HCT116 (cell line): Measurements from ENCODE around the gene CFDP1. TPM values are rescaled to one million over a fixed set of nuclear protein-coding genes. Genes with fewer than 3 reads are reported as not detected.

ENCODE experiments used
- ATAC-seq: fragments of 200-7000 bp; cut with Tn5 transposase; 2 replicates; pipeline ENCODE4 v1.9.1; 2020; ENCODE audit warnings: mild to moderate bottlenecking, moderate library complexity
- BruUV-seq: library from RNA; stranded (reverse); fragments of 400-500 nt; replicated peaks from 2 replicates; lab custom pipeline; 2021; lab: Mats Ljungman, UMichigan
- CTCF ChIA-PET: fragments of 300-600 bp; sonication (Branson Sonifier 250); formaldehyde crosslinking; loops from one replicate; lab custom pipeline; 2021; ENCODE audit warnings: antibody characterized with exemption; lab: Charles Lee
- POLR2A ChIA-PET: fragments of 300-600, 350-600 bp; sonication (Branson Sonifier 250); formaldehyde crosslinking; loops from one replicate; lab custom pipeline; 2021; ENCODE audit warnings: antibody characterized with exemption; lab: Charles Lee
- RAD21 ChIA-PET, 2 experiments: fragments of 300-600 bp; sonication (Branson Sonifier 250); formaldehyde crosslinking; loops; one replicate each; lab custom pipeline; 2023; ENCODE audit warnings: low total read pairs in 2 of 2; ENCODE audit not compliant: uncharacterized antibody in 2 of 2, unreplicated experiment in 2 of 2, low non-redundant PET in 1 of 2; lab: Charles Lee
- DNase-seq: peaks from one replicate; pipeline ENCODE4 v3.0.0-alpha.2; 2010; ENCODE audit warnings: low read depth, low spot score
- H2AFZ ChIP-seq: fragments of 200-600 bp; shearing (Covaris generic), sonication (generic); 2 replicates; pipeline ENCODE4 v1.6.1; 2017; ENCODE audit warnings: low read depth, mixed run types, mixed read lengths, antibody characterized with exemption, low read length; ENCODE audit not compliant: poor library complexity, severe bottlenecking
- H3K27ac ChIP-seq: 2 replicates; pipeline ENCODE4 v1.5.1; 2012; ENCODE audit warnings: low read depth, low read length
- H3K27me3 ChIP-seq: fragments of 200-600 bp; sonication (generic); 2 replicates; pipeline ENCODE4 v1.6.1; 2016; ENCODE audit warnings: mixed run types, low read length, mixed read lengths; ENCODE audit not compliant: insufficient read depth
- H3K36me3 ChIP-seq, 2 experiments: fragments of 200-500 bp in 1 of 2; fragments of 200-600 bp in 1 of 2; sonication (Bioruptor generic) in 1 of 2; sonication (generic) in 1 of 2; 2 replicates each; pipeline versions ENCODE4 v1.5.1 to v1.6.1; 2014 to 2016; ENCODE audit warnings: low read length in 2 of 2, inconsistent platforms in 1 of 2, mixed read lengths in 1 of 2, mixed run types in 1 of 2; ENCODE audit not compliant: insufficient read depth in 2 of 2, control insufficient read depth in 1 of 2
- H3K4me1 ChIP-seq, 2 experiments: fragments of 200-600 bp in 1 of 2; sonication (generic) in 1 of 2; 2 replicates each; pipeline versions ENCODE4 v1.5.1 to v1.6.1; 2012 to 2017; ENCODE audit warnings: low read length in 2 of 2, inconsistent platforms in 1 of 2, mild to moderate bottlenecking in 1 of 2, mixed read lengths in 1 of 2, mixed run types in 1 of 2, moderate library complexity in 1 of 2; ENCODE audit not compliant: insufficient read depth in 2 of 2, control insufficient read depth in 1 of 2
- H3K4me2 ChIP-seq: fragments of 200-600 bp; sonication (generic); 2 replicates; pipeline ENCODE4 v1.6.1; 2017; ENCODE audit warnings: mixed run types, low read length, mixed read lengths
- H3K4me3 ChIP-seq, 2 experiments: fragments of 200-600 bp in 1 of 2; sonication (generic) in 1 of 2; replicated peaks in 1 of 2; 2 replicates each; pipeline ENCODE4 v1.5.1; 2011 to 2016; ENCODE audit warnings: low read length in 2 of 2, control low read depth in 1 of 2, low read depth in 1 of 2, mild to moderate bottlenecking in 1 of 2, mixed read lengths in 1 of 2, mixed run types in 1 of 2
- H3K79me2 ChIP-seq: fragments of 200-600 bp; sonication (generic); 2 replicates; pipeline ENCODE4 v1.6.1; 2017; ENCODE audit warnings: mild to moderate bottlenecking, mixed run types, low read length, moderate library complexity, mixed read lengths; ENCODE audit not compliant: insufficient read depth
- H3K9ac ChIP-seq: fragments of 200-600 bp; sonication (generic); 2 replicates; pipeline ENCODE4 v1.6.1; 2016; ENCODE audit warnings: low read length, mixed read lengths
- H3K9me2 ChIP-seq: fragments of 200-600 bp; sonication (generic), shearing (Covaris generic); 2 replicates; pipeline ENCODE4 v1.6.1; 2017; ENCODE audit warnings: mixed run types, mild to moderate bottlenecking, moderate library complexity; ENCODE audit not compliant: insufficient read depth
- H3K9me3 ChIP-seq, 2 experiments: fragments of 200-500 bp in 1 of 2; fragments of 200-600 bp in 1 of 2; sonication (Bioruptor generic) in 1 of 2; sonication (generic) in 1 of 2; 2 replicates each; pipeline ENCODE4 v1.6.1; 2014 to 2017; ENCODE audit warnings: low read length in 2 of 2, mixed read lengths in 2 of 2, inconsistent platforms in 1 of 2, low read depth in 1 of 2, mild to moderate bottlenecking in 1 of 2, mixed run types in 1 of 2, moderate library complexity in 1 of 2; ENCODE audit not compliant: control insufficient read depth in 1 of 2, insufficient read depth in 1 of 2
- H4K20me1 ChIP-seq: fragments of 200-600 bp; sonication (generic), shearing (Covaris generic); 2 replicates; pipeline ENCODE4 v1.6.1; 2017; ENCODE audit warnings: mixed run types, mild to moderate bottlenecking, moderate library complexity; ENCODE audit not compliant: insufficient read depth
- CEBPB ChIP-seq: IDR thresholded peaks from 2 replicates; pipeline ENCODE4 v1.6.1; 2012; ENCODE audit warnings: low read depth
- EGR1 ChIP-seq: IDR thresholded peaks from 2 replicates; pipeline ENCODE4 v1.6.1; 2012; ENCODE audit warnings: low read depth
- EZH2 ChIP-seq: fragments of 200-600 bp; sonication (generic); IDR thresholded peaks from 2 replicates; pipeline ENCODE4 v1.6.1; 2017; ENCODE audit warnings: antibody characterized with exemption, mixed run types
- JUND ChIP-seq: IDR thresholded peaks from 2 replicates; pipeline ENCODE4 v1.6.1; 2012
- POLR2A ChIP-seq: IDR thresholded peaks from 2 replicates; pipeline ENCODE4 v1.7.0; 2011; ENCODE audit warnings: borderline replicate concordance; ENCODE audit not compliant: insufficient read depth, insufficient read length; ENCODE audit errors: extremely low read depth
- SIN3A ChIP-seq: IDR thresholded peaks from 2 replicates; pipeline ENCODE4 v1.6.1; 2012; ENCODE audit warnings: low read depth
- SP1 ChIP-seq: IDR thresholded peaks from 2 replicates; pipeline ENCODE4 v1.6.1; 2012; ENCODE audit warnings: low read depth
- ZBTB33 ChIP-seq: IDR thresholded peaks from 2 replicates; pipeline ENCODE4 v1.6.1; 2011; ENCODE audit warnings: mild to moderate bottlenecking, low read length, moderate library complexity; ENCODE audit not compliant: insufficient replicate concordance; ENCODE audit errors: extremely low read depth
- ZFX ChIP-seq: fragments of 450-650 bp; IDR thresholded peaks from 2 replicates; pipeline ENCODE4 v1.6.1; 2017
- ZNF274 ChIP-seq: fragments of 200-500 bp; sonication (Bioruptor generic); IDR thresholded peaks from 2 replicates; pipeline ENCODE4 v1.6.1; 2014; ENCODE audit warnings: mild to moderate bottlenecking, low read depth, low read length, inconsistent platforms
- intact Hi-C: fragments of 100-400 bp; cut with micrococcal nuclease; formaldehyde crosslinking; loops from 2 replicates; pipeline ENCODE4 v1.10.0; 2022
- total RNA-seq: library from RNA; stranded (reverse); gene quantifications from one replicate; pipeline ENCODE4 v1.2.1, GENCODE V29; 2021; ENCODE audit not compliant: unreplicated experiment

The CFDP1 gene
- total RNA-seq, 1 experiment from 2014 or later, result 45.3 TPM

- Histone ChIP-seq H4K20me1 (no peaks in the 10 kb centered on the region), H3K4me3 (no peak overlapping the region), H3K36me3 (peaks cover 0 to 3% of the 10 kb centered on the region in 2 experiments; a peak in 1 of 4 replicates), H3K9me2 (no peaks in the 10 kb centered on the region), H2AFZ (no peak overlapping the region), H3K9ac (no peak overlapping the region), H3K4me1 (peaks cover 0 to 11% of the 10 kb centered on the region in 2 experiments; a peak in 1 of 4 replicates), H3K4me2 (no peak overlapping the region), H3K27me3 (no peaks in the 10 kb centered on the region), H3K9me3 (no peaks in the 10 kb centered on the region), H3K79me2 (no peaks in the 10 kb centered on the region), H3K27ac (no peak overlapping the region)
- ChIA-PET RAD21 (no interaction called here), CTCF (interaction anchor here (0.7 kb wide), 1 partner anchor 145 kb away, joined by 3 read pairs; no protein-coding TSS in a partner anchor), POLR2A (no interaction called here)
- intact Hi-C loops, result no loop called here
- ATAC-seq (no peak), DNase-seq (no peak)
- no TSS peak for BruUV-seq
- TF ChIP-seq POLR2A, result no peak
- TF ChIP-seq CEBPB, result no peak
- no peak for TF ChIP-seq SP1
- no peak for TF ChIP-seq ZBTB33
- no peak for TF ChIP-seq EZH2
- no peak for TF ChIP-seq EGR1
- TF ChIP-seq ZFX, result no peak
- no peak for TF ChIP-seq SIN3A
- no peak for TF ChIP-seq JUND
- no peak for TF ChIP-seq ZNF274
Observed at GRCh38 chr16:75378616-75379015, 54.7 kb downstream of the CFDP1 start.
